ENCODE results near the gene DYNC1H1.
A peak's percentile ranks its signal among the peaks of the same experiment; 100 is the strongest.
"Not testable (repeated sequence)": the region's sequence is repeated elsewhere in the genome, so short reads cannot be mapped to it uniquely, and the experiment has no call there.

Gene DYNC1H1

GRCh38 chr14:102043251-102044025 is 79.1 kb downstream of the DYNC1H1 start:
- no peak for DNase-seq

- DNase-seq = no peak
These were observed 80.2 kb downstream of the DYNC1H1 start for GRCh38 chr14:102044566-102044965.

GRCh38 chr14:102046337-102047278 is 82.2 kb downstream of the DYNC1H1 start:
- DNase-seq = no peak

- DNase-seq = no peak
These were observed 83.6 kb downstream of the DYNC1H1 start for GRCh38 chr14:102047808-102048540.

- no peak for DNase-seq
These were observed 85.1 kb downstream of the DYNC1H1 start for GRCh38 chr14:102049258-102050025.

- no peak for DNase-seq
These were observed 85.6 kb downstream of the DYNC1H1 start for GRCh38 chr14:102050026-102050405.

GRCh38 chr14:102050625-102051024 is 86.3 kb downstream of the DYNC1H1 start:
- no peak for DNase-seq

GRCh38 chr14:102052522-102052921 is 88.1 kb downstream of the DYNC1H1 start:
- DNase-seq = no peak

- DNase-seq = peak; percentile 31
These were observed 91.0 kb downstream of the DYNC1H1 start for GRCh38 chr14:102055181-102055901.

GRCh38 chr14:102056694-102057442 is 92.5 kb downstream of the DYNC1H1 start:
- no peak for DNase-seq

- no peak for DNase-seq
These were observed 93.2 kb downstream of the DYNC1H1 start for GRCh38 chr14:102057480-102058114.

GRCh38 chr14:102058146-102058545 is 93.8 kb downstream of the DYNC1H1 start:
- no peak for DNase-seq

GRCh38 chr14:102058961-102059360 is 94.6 kb downstream of the DYNC1H1 start:
- DNase-seq = no peak

- peak; percentile 36 for DNase-seq
These were observed 98.9 kb downstream of the DYNC1H1 start for GRCh38 chr14:102063109-102063807.

GRCh38 chr14:102063808-102064429 is 99.5 kb downstream of the DYNC1H1 start:
- no peak for DNase-seq

GRCh38 chr14:102064590-102064989 is 100.2 kb downstream of the DYNC1H1 start:
- not testable (repeated sequence) for DNase-seq

GRCh38 chr14:102066041-102066451 is 101.7 kb downstream of the DYNC1H1 start:
- DNase-seq = no peak

GRCh38 chr14:102071283-102071998 is 107.1 kb downstream of the DYNC1H1 start:
- DNase-seq = no peak
